Measurements from ENCODE around the gene CGAS. TPM values are rescaled to one million over a fixed set of nuclear protein-coding genes. Genes with fewer than 3 reads are reported as not detected.

Gene CGAS
- total and polyA plus RNA-seq, 5 donors = 0.79 to 2.9 (median 1.9) TPM

Other genes starting within 250 kb of the CGAS start
- not detected for gene KHDC1L, start 226.8 kb downstream of the CGAS start, total RNA-seq
- not detected for gene KHDC1L, start 226.8 kb downstream of the CGAS start, polyA plus RNA-seq
- 1 to 10 TPM; 1.4 to 6.8 (median 3.7) TPM for gene KHDC1, start 189.1 kb downstream of the CGAS start, total RNA-seq
- 5.2 TPM for gene KHDC1, start 189.1 kb downstream of the CGAS start, polyA plus RNA-seq
- not detected for gene DPPA5, start 98.0 kb downstream of the CGAS start, total RNA-seq
- not detected for gene DPPA5, start 98.0 kb downstream of the CGAS start, polyA plus RNA-seq
- not detected for gene KHDC3L, start 89.6 kb downstream of the CGAS start, total RNA-seq
- gene KHDC3L, start 89.6 kb downstream of the CGAS start, polyA plus RNA-seq = not detected
- gene OOEP, start 82.4 kb downstream of the CGAS start, total RNA-seq = under 1 TPM in 3 of 4 donors, not detected in 1; 0.24 to 0.77 (median 0.36) TPM
- not detected for gene OOEP, start 82.4 kb downstream of the CGAS start, polyA plus RNA-seq
- 1 to 10 TPM in 2 of 4 donors, under 1 TPM in 2; 0.40 to 1.9 (median 0.97) TPM for gene DDX43, start 57.5 kb downstream of the CGAS start, total RNA-seq
- 0.16 TPM for gene DDX43, start 57.5 kb downstream of the CGAS start, polyA plus RNA-seq
- 10 to 100 TPM; 24.4 to 35.1 (median 30.5) TPM for gene MTO1, start 9.4 kb upstream of the CGAS start, total RNA-seq
- 16.5 TPM for gene MTO1, start 9.4 kb upstream of the CGAS start, polyA plus RNA-seq
- 1,000 to 10,000 TPM; 4,421 to 6,620 (median 4,841) TPM for gene EEF1A1, start 68.7 kb upstream of the CGAS start, total RNA-seq
- gene EEF1A1, start 68.7 kb upstream of the CGAS start, polyA plus RNA-seq = 2,506 TPM
- 10 to 100 TPM in 1 of 4 donors, 1 to 10 TPM in 3; 6.1 to 13.1 (median 8.0) TPM for gene SLC17A5, start 201.7 kb upstream of the CGAS start, total RNA-seq
- gene SLC17A5, start 201.7 kb upstream of the CGAS start, polyA plus RNA-seq = 5.2 TPM
- 10 to 100 TPM; 18.4 to 36.5 (median 31.0) TPM for gene CD109, start 243.9 kb upstream of the CGAS start, total RNA-seq
- 6.6 TPM for gene CD109, start 243.9 kb upstream of the CGAS start, polyA plus RNA-seq